Measurements from ENCODE around the gene DLL1. TPM values are rescaled to one million over a fixed set of nuclear protein-coding genes. Genes with fewer than 3 reads are reported as not detected.
A peak's percentile ranks its signal among the peaks of the same experiment; 100 is the strongest.

DLL1 gene
- total and polyA plus RNA-seq, 10 donors: 12.6 to 119 (median 62.8) TPM

DNA sequence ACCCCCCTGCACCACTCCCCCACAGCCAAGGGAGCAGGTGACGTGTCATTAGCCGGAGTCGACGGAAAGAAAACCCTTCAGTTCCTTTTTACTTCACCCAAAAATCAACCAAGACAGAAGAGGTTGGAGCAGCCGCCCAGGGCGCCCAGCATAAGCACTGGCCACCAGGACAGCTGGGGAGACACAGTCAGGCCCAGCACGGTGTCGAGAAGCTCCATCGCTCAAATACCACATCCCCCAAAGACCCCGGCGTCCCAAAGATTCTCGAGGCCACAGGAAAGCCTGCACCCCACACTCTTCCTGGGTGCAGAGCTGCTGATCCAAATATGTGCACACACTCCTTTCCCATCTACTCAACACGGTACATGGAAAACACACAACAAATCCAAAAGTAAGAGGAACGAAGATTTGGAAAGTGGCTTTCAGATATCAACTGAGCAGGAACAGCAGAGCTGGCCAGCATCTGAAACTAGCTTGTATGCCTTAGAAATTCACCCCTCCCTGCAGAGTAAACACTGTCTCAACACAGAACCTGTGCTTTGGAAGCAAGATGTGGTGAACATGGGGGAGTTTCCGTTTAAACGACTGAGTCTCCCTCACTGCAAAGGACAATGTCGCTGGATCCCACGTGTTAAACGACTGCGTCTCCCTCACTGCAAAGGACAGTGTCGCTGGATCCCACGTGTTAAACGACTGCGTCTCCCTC is 54.6 kb downstream of the DLL1 start:
- peak; percentile 35 for DNase-seq
- H3K36me3 ChIP-seq: no peaks in the 10 kb centered on the region
- H3K4me1 ChIP-seq: peaks cover 0 to 11% (median 4%) of the 10 kb centered on the region in 6 donors
- peaks cover 0 to 14% (median 0%) of the 10 kb centered on the region in 7 donors for H3K27me3 ChIP-seq (replicated peaks in 1 of 7)
- no peak overlapping the region for H3K4me3 ChIP-seq
- no peaks in the 10 kb centered on the region for H3K9me3 ChIP-seq
- 82 to 87% (median 84%) methylated on average over 22 to 24 of the region's 24 CpGs for WGBS, 5 donors
- TF ChIP-seq POLR2AphosphoS5 (IDR thresholded peaks at IDR 0.05) (no peak), POLR2A (IDR thresholded peaks at IDR 0.05) (no peak)
- intact Hi-C loops (cut with DNase I; ENCODE audit: low total_unique reads): no loop called here
- no peak overlapping the region for H3K27ac ChIP-seq

DNA sequence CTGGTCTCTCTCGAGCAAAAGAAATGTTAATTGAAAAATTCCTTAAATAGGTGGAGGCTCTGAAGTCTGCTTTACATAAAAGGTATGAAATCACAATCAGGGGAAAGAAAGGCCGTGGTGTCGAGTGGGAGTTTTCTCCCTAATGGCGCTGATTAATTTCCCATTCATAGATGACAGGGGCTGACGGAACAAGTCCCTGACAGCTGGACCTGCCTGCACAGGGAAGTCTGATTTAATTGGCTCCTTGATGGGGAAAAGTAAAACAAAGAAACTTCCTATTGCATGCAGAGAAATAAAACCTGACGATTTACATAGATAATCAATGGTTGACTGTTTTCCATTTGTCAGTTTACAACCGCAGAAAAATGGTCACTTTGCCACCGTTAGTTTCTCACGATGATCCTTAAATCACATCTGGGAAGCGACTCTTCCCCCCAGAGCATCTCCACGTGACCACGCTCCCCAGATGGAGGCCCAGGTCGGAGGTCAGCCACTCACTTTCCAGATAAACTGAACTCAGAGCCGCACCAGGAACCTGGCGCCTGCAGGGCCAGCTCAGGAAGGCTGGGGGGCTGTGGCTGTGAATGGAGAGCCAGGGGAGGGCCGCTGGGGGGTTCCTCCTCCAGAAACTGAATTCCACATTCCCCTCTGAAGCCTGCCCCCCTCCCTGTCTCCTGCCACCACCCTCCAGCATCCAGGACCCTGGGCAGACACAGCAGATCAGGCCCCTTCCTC is 55.3 kb downstream of the DLL1 start:
- Histone ChIP-seq H3K27ac (no peak overlapping the region), H3K36me3 (no peaks in the 10 kb centered on the region), H3K4me1 (peaks cover 0 to 11% (median 4%) of the 10 kb centered on the region in 6 donors), H3K27me3 (replicated peaks in 1 of 7) (peaks cover 0 to 14% (median 0%) of the 10 kb centered on the region in 7 donors), H3K4me3 (no peak overlapping the region), H3K9me3 (no peaks in the 10 kb centered on the region)
- intact Hi-C loops (cut with DNase I; ENCODE audit: low total_unique reads): no loop called here
- no peak for TF ChIP-seq POLR2AphosphoS5 (IDR thresholded peaks at IDR 0.05)
- TF ChIP-seq, protein P1, sequence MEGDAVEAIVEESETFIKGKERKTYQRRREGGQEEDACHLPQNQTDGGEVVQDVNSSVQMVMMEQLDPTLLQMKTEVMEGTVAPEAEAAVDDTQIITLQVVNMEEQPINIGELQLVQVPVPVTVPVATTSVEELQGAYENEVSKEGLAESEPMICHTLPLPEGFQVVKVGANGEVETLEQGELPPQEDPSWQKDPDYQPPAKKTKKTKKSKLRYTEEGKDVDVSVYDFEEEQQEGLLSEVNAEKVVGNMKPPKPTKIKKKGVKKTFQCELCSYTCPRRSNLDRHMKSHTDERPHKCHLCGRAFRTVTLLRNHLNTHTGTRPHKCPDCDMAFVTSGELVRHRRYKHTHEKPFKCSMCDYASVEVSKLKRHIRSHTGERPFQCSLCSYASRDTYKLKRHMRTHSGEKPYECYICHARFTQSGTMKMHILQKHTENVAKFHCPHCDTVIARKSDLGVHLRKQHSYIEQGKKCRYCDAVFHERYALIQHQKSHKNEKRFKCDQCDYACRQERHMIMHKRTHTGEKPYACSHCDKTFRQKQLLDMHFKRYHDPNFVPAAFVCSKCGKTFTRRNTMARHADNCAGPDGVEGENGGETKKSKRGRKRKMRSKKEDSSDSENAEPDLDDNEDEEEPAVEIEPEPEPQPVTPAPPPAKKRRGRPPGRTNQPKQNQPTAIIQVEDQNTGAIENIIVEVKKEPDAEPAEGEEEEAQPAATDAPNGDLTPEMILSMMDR (IDR thresholded peaks at IDR 0.05 in 8 of 11, conservative IDR thresholded peaks at IDR 0.05 in 3 of 11): no peak
- TF ChIP-seq POLR2A (IDR thresholded peaks at IDR 0.05): no peak
- 80 to 89% (median 85%) methylated on average over 16 of the region's 16 CpGs for WGBS, 5 donors
- DNase-seq: peak; percentile 35

DNA sequence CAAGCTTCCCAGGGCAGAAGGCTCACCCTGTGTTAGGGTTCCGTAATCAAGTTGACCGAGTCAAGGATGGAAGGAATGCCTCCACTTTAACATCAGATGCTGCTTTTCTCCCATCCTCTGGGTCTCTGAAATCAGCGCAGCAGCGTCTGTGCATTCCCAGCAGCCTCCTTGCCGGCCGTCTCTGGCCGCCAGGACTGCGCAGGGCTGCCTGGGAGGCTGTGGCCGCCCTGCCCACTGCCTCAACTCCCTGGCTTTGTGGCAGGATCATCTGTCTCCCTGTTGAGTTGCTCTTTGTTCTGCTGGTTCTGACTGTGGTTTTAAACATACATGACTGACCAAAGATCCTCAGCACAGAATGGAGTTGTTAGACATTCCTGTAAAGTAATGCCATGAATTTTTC is 56.5 kb downstream of the DLL1 start:
- H3K9me3 ChIP-seq: no peaks in the 10 kb centered on the region
- no peaks in the 10 kb centered on the region for H3K36me3 ChIP-seq
- no peak for DNase-seq

DNA sequence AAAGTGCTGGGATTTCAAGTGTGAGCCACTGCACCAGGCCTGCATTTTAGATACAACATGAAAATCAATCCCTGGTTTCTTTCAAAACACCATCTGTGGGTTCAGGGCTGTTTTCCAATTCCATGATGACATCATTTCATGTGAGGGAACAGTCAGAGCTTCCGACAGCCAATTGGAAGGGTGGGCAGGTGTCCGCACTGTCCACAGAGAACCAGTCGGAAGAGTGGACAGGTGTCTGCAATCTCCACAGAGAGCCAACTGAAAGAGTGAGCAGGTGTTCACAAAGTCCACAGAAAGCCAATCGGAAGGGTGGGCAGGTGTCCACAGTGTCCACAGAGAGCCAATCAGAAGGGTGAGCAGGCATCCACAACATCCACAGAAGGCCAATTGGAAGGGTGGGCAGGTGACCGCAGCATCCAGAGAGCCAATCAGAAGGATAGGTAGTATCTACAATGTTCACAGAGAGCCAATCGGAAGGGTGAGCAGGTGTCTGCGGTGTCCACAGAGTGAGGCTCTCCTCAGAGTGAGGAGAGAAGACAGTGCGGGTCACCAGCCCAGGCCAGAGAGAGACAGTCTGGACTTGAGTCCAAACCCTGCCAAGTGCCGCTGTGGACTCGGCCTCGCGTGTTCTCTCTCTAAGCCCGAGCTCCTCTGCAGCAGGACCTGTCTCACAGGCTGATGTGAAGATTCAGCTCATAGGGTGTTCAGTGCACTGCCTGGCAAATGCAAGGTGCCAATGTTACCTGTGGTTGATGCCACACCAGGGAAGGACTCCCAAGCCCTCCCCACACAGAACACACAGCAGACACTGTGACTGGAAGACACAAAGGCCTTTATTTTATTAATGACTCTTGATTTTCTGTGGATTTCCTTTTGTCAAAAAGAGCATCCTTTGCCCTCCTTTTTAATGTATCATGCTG is 57.3 kb downstream of the DLL1 start:
- H3K36me3 ChIP-seq: no peaks in the 10 kb centered on the region
- H3K4me3 ChIP-seq: no peak overlapping the region
- 88 to 95% (median 93%) methylated on average over 12 to 13 of the region's 13 CpGs for WGBS, 5 donors
- H3K27me3 ChIP-seq (replicated peaks in 1 of 7): peaks cover 0 to 7% (median 0%) of the 10 kb centered on the region in 7 donors
- peak overlapping the region in 3 of 8 donors; percentile 33 to 63 (median 34) for H3K27ac ChIP-seq
- intact Hi-C loops (cut with DNase I; ENCODE audit: low total_unique reads): no loop called here
- peaks cover 0 to 11% (median 4%) of the 10 kb centered on the region in 6 donors for H3K4me1 ChIP-seq
- TF ChIP-seq POLR2AphosphoS5 (IDR thresholded peaks at IDR 0.05) (no peak), POLR2A (IDR thresholded peaks at IDR 0.05) (no peak)
- TF ChIP-seq, protein P1 (IDR thresholded peaks at IDR 0.05 in 8 of 11, conservative IDR thresholded peaks at IDR 0.05 in 3 of 11): no peak
- DNase-seq: peak; percentile 64
- no peaks in the 10 kb centered on the region for H3K9me3 ChIP-seq

More for the DNA sequence above, 56.5 kb downstream of the DLL1 start:
- Histone ChIP-seq H3K27me3 (replicated peaks in 1 of 7) (peaks cover 0 to 14% (median 0%) of the 10 kb centered on the region in 7 donors), H3K4me3 (no peak overlapping the region), H3K27ac (peak overlapping the region in 6 of 8 donors; percentile 8 to 63 (median 28)), H3K4me1 (peaks cover 0 to 11% (median 4%) of the 10 kb centered on the region in 6 donors)
- WGBS, 5 donors: 84 to 87% (median 86%) methylated on average over 9 of the region's 9 CpGs
- TF ChIP-seq POLR2AphosphoS5 (IDR thresholded peaks at IDR 0.05) (peak in 1 of 3 donors; percentile 18), POLR2A (IDR thresholded peaks at IDR 0.05) (no peak)
- TF ChIP-seq, protein P1 (IDR thresholded peaks at IDR 0.05 in 8 of 11, conservative IDR thresholded peaks at IDR 0.05 in 3 of 11): no peak
- intact Hi-C loops (cut with DNase I; ENCODE audit: low total_unique reads): no loop called here

Data from spleen (tissue), 11 donors.